IgD-negative memory B cell (primary cell): ENCODE data around the gene MAD1L1. TPM values are rescaled to one million over a fixed set of nuclear protein-coding genes. Genes with fewer than 3 reads are reported as not detected.

Source experiments
- H3K27ac Mint-ChIP-seq, 3 donors: one replicate each; pipeline ENCODE4 v1.8.0; 2020 to 2022; ENCODE audit warnings: mild to moderate bottlenecking in 3 of 3, mixed read lengths in 3 of 3, moderate library complexity in 1 of 3
- H3K27me3 Mint-ChIP-seq: one replicate; pipeline ENCODE4 v1.8.0; 2021; ENCODE audit warnings: mixed read lengths
- H3K36me3 Mint-ChIP-seq: one replicate; pipeline ENCODE4 v1.8.0; 2020; ENCODE audit warnings: mild to moderate bottlenecking, mixed read lengths
- H3K4me1 Mint-ChIP-seq, 3 donors: one replicate each; pipeline ENCODE4 v1.8.0; 2020 to 2022; ENCODE audit warnings: mixed read lengths in 3 of 3, mild to moderate bottlenecking in 1 of 3
- H3K4me3 Mint-ChIP-seq, 4 donors: one replicate each; pipeline ENCODE4 v1.8.0; 2020 to 2022; ENCODE audit warnings: mild to moderate bottlenecking in 4 of 4, mixed read lengths in 4 of 4, moderate library complexity in 3 of 4
- H3K9me3 Mint-ChIP-seq, 3 donors: one replicate each; pipeline ENCODE4 v1.8.0; 2020 to 2021; ENCODE audit warnings: mixed read lengths in 3 of 3, mild to moderate bottlenecking in 1 of 3
- polyA plus RNA-seq: library from polyadenylated mRNA; unstranded; fragments of 300-500 nt; fragmentation: Illumina TruSeq; gene quantifications from one replicate; pipeline ENCODE4 v1.2.3, GENCODE V29; 2021

MAD1L1 gene
- polyA plus RNA-seq, 1 donor from 2014 or later: 133 TPM

- Mint-ChIP-seq H3K27ac (peak overlapping the region in 2 of 3 donors; percentile 7 to 53), H3K4me3 (peak overlapping the region in 2 of 4 donors; percentile 8 to 84), H3K36me3 (no peaks in the 10 kb centered on the region), H3K27me3 (no peaks in the 10 kb centered on the region), H3K9me3 (peaks cover 0 to 2% (median 0%) of the 10 kb centered on the region in 3 donors), H3K4me1 (peaks cover 17 to 22% (median 22%) of the 10 kb centered on the region in 3 donors)
Measured at GRCh38 chr7:2104107-2104710, 128.5 kb downstream of the MAD1L1 start.

DNA sequence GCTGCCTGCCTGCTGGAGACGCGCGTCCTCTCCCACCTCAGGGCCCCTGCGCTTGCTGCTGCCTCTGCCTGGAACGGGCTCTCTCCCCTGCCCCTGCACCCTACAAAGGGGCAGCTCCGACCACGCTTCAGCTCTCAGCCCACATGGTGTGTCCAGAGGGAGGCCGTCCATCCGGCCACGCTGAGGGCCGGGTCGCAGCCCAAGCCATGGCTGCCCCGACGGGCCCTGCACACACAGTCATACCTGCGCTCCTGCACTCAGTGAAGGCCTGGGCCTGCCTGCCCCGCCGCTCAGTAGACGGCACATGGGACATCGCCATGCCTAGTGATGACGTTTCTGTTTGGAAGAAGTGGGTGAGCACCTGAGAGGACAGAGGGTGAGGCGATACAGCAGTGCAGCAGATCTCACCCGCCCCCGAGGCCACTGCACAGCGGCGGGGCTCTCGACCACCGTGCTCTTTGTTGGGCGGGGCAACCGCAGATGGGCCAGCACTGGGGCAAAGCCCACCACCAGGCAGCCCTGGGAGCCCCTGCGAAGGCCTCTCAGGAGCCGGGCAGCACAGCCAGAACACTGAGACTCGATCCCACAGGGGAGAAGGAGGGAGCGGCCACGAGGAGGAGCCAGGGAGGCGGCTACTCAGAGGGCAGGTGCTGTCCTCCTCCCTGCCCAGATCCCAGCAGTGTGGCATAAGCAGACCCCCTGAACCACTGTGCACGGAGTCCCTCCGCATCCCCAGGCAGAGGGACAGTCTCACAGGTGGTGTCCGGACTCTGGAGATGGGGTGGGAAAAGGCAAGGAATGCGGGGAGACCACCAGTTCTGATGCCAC, 129.5 kb downstream of the MAD1L1 start:
- Mint-ChIP-seq H3K4me3 (no peak overlapping the region), H3K9me3 (peaks cover 0 to 2% (median 0%) of the 10 kb centered on the region in 3 donors), H3K27me3 (no peaks in the 10 kb centered on the region), H3K36me3 (no peaks in the 10 kb centered on the region), H3K4me1 (peaks cover 19 to 29% (median 28%) of the 10 kb centered on the region in 3 donors), H3K27ac (no peak overlapping the region)

DNA sequence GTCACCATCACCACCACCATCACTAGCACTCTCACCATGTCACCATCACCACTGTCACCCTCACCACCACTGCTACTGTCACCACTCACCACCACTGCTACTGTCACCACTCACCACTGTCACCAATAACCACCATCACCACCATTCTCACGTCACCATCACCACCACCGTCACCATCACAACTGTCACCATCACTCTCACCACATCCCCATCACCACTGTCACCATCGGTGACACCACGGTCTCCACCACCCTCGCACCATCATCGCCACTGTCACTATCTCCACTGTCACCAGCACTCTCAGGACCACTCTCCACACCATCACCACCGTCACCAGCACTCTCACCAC, 130.4 kb downstream of the MAD1L1 start:
- no peaks in the 10 kb centered on the region for H3K27me3 Mint-ChIP-seq
- peaks cover 0 to 2% (median 0%) of the 10 kb centered on the region in 3 donors for H3K9me3 Mint-ChIP-seq
- no peak overlapping the region for H3K4me3 Mint-ChIP-seq
- peak overlapping the region in 1 of 3 donors; percentile 91 for H3K27ac Mint-ChIP-seq
- peaks cover 16 to 34% (median 31%) of the 10 kb centered on the region in 3 donors for H3K4me1 Mint-ChIP-seq
- H3K36me3 Mint-ChIP-seq: no peaks in the 10 kb centered on the region

DNA sequence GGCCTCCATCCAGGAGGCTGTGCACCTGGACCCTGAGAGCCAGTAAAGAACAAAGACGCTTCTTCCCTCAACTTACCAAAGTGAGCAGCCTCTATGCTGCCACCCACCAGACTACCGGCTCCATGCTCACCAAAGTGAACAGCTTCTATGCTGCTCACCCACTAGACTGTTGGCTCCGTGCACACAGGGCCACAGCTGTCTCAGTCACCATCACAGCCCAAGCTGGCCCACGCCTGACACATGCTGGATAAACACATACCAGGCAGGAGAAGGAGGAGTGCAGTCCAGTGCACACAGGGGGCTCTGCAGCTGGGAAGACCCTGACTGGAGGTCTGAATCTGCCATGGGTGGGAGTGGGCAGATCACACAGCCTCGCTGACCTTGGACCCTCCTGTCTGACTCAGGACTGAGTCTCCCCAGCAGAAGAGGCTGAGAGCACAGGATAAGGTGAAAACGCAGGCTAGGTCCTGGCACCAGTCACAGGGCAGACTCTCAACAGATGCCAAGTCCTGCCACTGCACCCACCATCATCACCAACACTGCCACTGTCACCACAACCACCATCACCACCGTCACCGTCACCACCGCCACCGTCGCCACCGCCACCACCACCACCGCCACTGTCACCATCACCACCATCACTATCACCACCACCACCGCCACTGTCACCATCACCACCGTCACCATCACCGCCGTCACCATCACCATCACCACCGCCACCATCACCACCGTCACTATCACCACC, 130.9 kb downstream of the MAD1L1 start:
- H3K9me3 Mint-ChIP-seq: peaks cover 0 to 2% (median 0%) of the 10 kb centered on the region in 3 donors
- H3K4me3 Mint-ChIP-seq: peak overlapping the region in 1 of 4 donors; percentile 9
- H3K4me1 Mint-ChIP-seq: peaks cover 16 to 34% (median 32%) of the 10 kb centered on the region in 3 donors
- peak overlapping the region in 2 of 3 donors; percentile 47 to 91 for H3K27ac Mint-ChIP-seq
- no peaks in the 10 kb centered on the region for H3K27me3 Mint-ChIP-seq
- H3K36me3 Mint-ChIP-seq: no peaks in the 10 kb centered on the region

DNA sequence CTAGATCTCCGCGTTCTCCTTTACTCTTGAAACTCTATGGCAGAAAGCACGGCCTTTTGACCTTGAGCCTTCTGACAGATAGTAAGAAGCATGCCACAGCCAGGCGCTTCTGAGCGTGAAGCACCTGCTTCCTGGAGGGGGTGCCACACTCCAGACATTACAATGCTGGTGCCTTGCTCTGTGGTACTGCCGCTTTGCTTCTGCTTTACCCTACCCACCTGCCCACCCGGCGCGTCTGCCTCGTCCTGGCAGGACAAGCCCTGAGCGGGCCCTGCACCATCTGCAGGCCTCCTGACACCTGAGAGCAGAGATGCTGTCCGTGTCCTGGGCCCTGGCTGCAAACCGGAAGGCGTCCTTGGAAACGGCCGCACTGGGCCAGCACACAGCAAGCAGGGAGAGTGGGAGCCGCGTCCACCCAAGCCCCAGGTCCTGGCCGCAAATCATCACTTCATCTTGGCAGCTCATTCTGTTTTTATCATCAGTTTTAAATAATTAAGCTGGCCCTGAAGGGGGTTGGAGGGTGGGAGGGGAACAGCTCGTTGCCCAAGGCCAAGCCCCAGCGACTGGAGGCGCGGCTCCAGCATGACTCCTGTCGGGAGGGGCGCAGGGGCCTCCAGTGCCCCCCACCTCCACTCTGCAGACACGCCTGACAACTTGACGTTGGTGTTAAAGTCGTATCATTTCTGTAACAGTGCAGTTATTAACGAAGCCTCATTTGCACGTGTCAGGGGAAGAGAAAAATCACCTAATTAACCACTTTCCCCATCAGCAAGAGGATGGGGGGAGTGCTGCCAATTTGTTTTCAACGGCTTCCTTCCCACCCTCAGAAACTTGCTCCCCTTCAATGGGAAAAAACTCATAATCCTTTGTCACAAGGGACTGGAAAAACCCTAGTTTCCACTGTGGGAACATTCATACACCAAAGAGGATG, 132.2 kb downstream of the MAD1L1 start:
- peak overlapping the region; percentile 93 to 99 (median 98) for H3K27ac Mint-ChIP-seq
- no peaks in the 10 kb centered on the region for H3K36me3 Mint-ChIP-seq
- peaks cover 16 to 35% (median 32%) of the 10 kb centered on the region in 3 donors for H3K4me1 Mint-ChIP-seq
- no peaks in the 10 kb centered on the region for H3K27me3 Mint-ChIP-seq
- peaks cover 0 to 2% (median 0%) of the 10 kb centered on the region in 3 donors for H3K9me3 Mint-ChIP-seq
- peak overlapping the region; percentile 73 to 96 (median 82) for H3K4me3 Mint-ChIP-seq

GRCh38 chr7:2099048-2099957, 133.4 kb downstream of the MAD1L1 start:
- H3K4me3 Mint-ChIP-seq: peak overlapping the region; percentile 73 to 96 (median 82)
- peaks cover 0 to 2% (median 0%) of the 10 kb centered on the region in 3 donors for H3K9me3 Mint-ChIP-seq
- H3K4me1 Mint-ChIP-seq: peaks cover 16 to 33% (median 26%) of the 10 kb centered on the region in 3 donors
- H3K36me3 Mint-ChIP-seq: no peaks in the 10 kb centered on the region
- H3K27me3 Mint-ChIP-seq: no peaks in the 10 kb centered on the region
- H3K27ac Mint-ChIP-seq: peak overlapping the region; percentile 93 to 99 (median 98)

GRCh38 chr7:2098496-2098895, 134.2 kb downstream of the MAD1L1 start:
- peaks cover 18 to 35% (median 27%) of the 10 kb centered on the region in 3 donors for H3K4me1 Mint-ChIP-seq
- peak overlapping the region; percentile 15 to 78 (median 62) for H3K27ac Mint-ChIP-seq
- H3K9me3 Mint-ChIP-seq: peaks cover 0 to 2% (median 0%) of the 10 kb centered on the region in 3 donors
- peaks cover 2% of the 10 kb centered on the region for H3K36me3 Mint-ChIP-seq
- H3K4me3 Mint-ChIP-seq: peak overlapping the region in 1 of 4 donors; percentile 39
- no peaks in the 10 kb centered on the region for H3K27me3 Mint-ChIP-seq

- peaks cover 0 to 2% (median 0%) of the 10 kb centered on the region in 3 donors for H3K9me3 Mint-ChIP-seq
- peak overlapping the region in 1 of 4 donors; percentile 68 for H3K4me3 Mint-ChIP-seq
- H3K36me3 Mint-ChIP-seq: peaks cover 3% of the 10 kb centered on the region
- no peaks in the 10 kb centered on the region for H3K27me3 Mint-ChIP-seq
- H3K4me1 Mint-ChIP-seq: peaks cover 20 to 35% (median 24%) of the 10 kb centered on the region in 3 donors
- H3K27ac Mint-ChIP-seq: peak overlapping the region in 2 of 3 donors; percentile 73 to 88
Measured at GRCh38 chr7:2098056-2098455, 134.7 kb downstream of the MAD1L1 start.

DNA sequence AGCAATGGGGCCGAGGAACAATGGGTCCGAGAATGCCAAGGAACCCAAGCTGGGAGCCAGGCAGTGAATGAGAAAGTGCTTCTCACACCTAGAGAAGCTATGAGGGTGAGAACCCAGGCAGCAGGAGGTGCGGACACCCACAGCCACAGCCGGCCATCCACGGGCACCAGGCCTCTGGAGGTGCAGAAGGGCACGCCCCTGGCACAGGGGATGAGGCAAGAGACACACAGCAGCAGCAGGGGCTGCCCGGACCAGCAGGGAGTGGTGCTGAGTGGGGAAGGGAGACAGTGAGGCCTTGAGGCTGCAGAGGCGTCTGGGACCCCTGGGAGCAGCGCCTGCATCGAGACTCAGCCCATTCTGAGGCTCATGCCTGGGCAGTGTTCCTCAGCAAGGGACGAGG, 135.3 kb downstream of the MAD1L1 start:
- Mint-ChIP-seq H3K36me3 (peaks cover 3% of the 10 kb centered on the region), H3K4me3 (peak overlapping the region in 1 of 4 donors; percentile 79), H3K9me3 (peaks cover 0 to 2% (median 0%) of the 10 kb centered on the region in 3 donors), H3K27ac (peak overlapping the region in 1 of 3 donors; percentile 88), H3K4me1 (peaks cover 22 to 34% (median 24%) of the 10 kb centered on the region in 3 donors), H3K27me3 (no peaks in the 10 kb centered on the region)

DNA sequence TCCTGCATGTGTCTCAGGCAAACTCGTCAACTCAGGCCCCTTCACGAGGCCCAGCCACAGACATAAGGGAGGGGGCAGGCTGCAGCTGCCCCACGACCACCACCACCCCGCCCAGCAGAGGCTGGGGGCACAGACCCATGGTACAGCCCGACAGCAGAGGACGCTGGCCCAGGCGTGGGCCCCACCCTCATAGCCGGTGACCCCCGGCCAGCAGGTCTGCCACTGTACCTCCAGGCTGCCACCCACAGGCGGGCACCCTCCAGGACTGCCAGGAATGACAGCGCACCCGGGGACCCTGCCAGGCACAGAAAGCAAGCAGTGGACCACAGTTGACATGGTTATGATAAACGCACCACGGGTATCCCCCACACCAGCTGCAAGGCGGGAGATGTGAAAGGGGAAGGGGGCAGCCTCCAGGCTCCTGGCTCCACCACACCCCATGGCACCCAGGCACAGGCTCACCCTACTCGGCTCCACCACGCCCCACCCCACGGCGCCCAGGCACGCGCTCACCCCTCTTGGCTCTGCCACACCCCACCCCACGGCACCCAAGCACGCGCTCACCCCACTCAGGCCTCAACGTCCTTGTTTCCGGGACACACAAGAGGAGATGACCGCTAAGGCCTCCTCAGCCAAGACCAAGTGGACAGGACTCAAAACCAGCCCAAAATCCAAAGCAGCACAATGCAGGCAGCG, 135.9 kb downstream of the MAD1L1 start:
- Mint-ChIP-seq H3K4me1 (peaks cover 24 to 34% (median 24%) of the 10 kb centered on the region in 3 donors), H3K9me3 (no peaks in the 10 kb centered on the region), H3K27me3 (no peaks in the 10 kb centered on the region), H3K36me3 (peaks cover 3% of the 10 kb centered on the region), H3K27ac (no peak overlapping the region), H3K4me3 (no peak overlapping the region)

DNA sequence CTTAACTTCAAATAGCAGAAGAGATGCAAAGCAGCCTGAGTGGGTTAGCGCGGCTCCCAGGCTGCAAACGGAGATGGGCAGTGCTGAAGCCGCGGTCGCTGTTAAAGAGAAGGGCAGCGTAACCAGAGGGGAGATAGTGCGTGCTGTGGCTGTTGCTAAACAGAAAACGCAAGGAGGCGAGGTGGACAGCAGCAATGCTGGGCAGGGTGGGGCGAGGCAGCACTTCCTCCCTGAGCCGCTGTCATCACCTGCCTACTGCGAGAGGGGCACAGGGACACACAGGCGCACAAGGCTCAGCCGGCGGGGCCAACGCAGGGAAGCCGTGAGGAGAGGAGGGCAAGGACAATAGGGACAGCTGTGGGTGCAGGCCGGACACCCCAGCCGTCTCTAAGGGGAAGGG, 137.3 kb downstream of the MAD1L1 start:
- no peaks in the 10 kb centered on the region for H3K9me3 Mint-ChIP-seq
- no peaks in the 10 kb centered on the region for H3K27me3 Mint-ChIP-seq
- H3K4me1 Mint-ChIP-seq: peaks cover 23 to 30% (median 23%) of the 10 kb centered on the region in 3 donors
- H3K36me3 Mint-ChIP-seq: peaks cover 3% of the 10 kb centered on the region
- no peak overlapping the region for H3K4me3 Mint-ChIP-seq
- H3K27ac Mint-ChIP-seq: peak overlapping the region in 2 of 3 donors; percentile 58 to 84

GRCh38 chr7:2094454-2095045, 138.2 kb downstream of the MAD1L1 start:
- H3K36me3 Mint-ChIP-seq: peaks cover 4% of the 10 kb centered on the region
- H3K27ac Mint-ChIP-seq: peak overlapping the region in 1 of 3 donors; percentile 32
- no peaks in the 10 kb centered on the region for H3K9me3 Mint-ChIP-seq
- H3K27me3 Mint-ChIP-seq: no peaks in the 10 kb centered on the region
- peaks cover 14 to 21% (median 14%) of the 10 kb centered on the region in 3 donors for H3K4me1 Mint-ChIP-seq
- H3K4me3 Mint-ChIP-seq: no peak overlapping the region
